K562 (cell line): ENCODE results near the gene NUBPL. TPM values are rescaled to one million over a fixed set of nuclear protein-coding genes. Genes with fewer than 3 reads are reported as not detected.

Experiments
- ATAC-seq: fragments of 200-7000 bp; cut with Tn5 transposase; 3 replicates; pipeline ENCODE4 v1.9.1; 2020; ENCODE audit warnings: moderate library complexity
- BruUV-seq: library from RNA; stranded (reverse); fragments of 400-500 nt; replicated peaks from 2 replicates; lab custom pipeline; 2021; lab: Mats Ljungman, UMichigan
- CTCF ChIA-PET: fragments of 300-600 bp; formaldehyde crosslinking; extraction: SDS; loops from one replicate; lab custom pipeline; 2021; ENCODE audit warnings: low intra/inter-chr PET ratio; lab: Yijun Ruan, JAX
- POLR2A ChIA-PET: fragments of 300-600, 350-650 bp; sonication (Branson Sonifier 250); formaldehyde crosslinking; extraction: SDS; loops from one replicate; lab custom pipeline; 2021; ENCODE audit warnings: antibody characterized with exemption, inconsistent platforms; lab: Yijun Ruan, JAX
- DNase-seq, 4 experiments: peaks; one replicate each; pipeline versions ENCODE4 v3.0.0 to v3.0.0-alpha.2; 2011 to 2018; ENCODE audit warnings: low spot score in 3 of 4, mixed read lengths in 3 of 4; ENCODE audit errors: extremely low read depth in 1 of 4
- FAIRE-seq: peaks from 2 replicates; lab custom pipeline; 2011; peaks lifted over from hg19 to GRCh38; lab: Jason Lieb, UNC
- H2AFZ ChIP-seq: 2 replicates; pipeline ENCODE4 v1.6.0; 2011; ENCODE audit warnings: low read depth, low read length, control low read depth, inconsistent platforms
- H3K27ac ChIP-seq: fragments of 200-600 bp; 3 replicates; pipeline ENCODE4 v1.8.0; 2011; ENCODE audit warnings: low read depth, mild to moderate bottlenecking, control low read depth, inconsistent platforms, low read length, moderate library complexity, mixed read lengths; ENCODE audit errors: extremely low read depth
- H3K27me3 ChIP-seq, 2 experiments: fragments of 300-600 bp in 1 of 2; 2 replicates in 1 of 2; 3 replicates in 1 of 2; pipeline versions ENCODE4 v1.6.0 to v1.8.0; 2011; ENCODE audit warnings: inconsistent platforms in 2 of 2, low read length in 2 of 2, mild to moderate bottlenecking in 1 of 2, mixed read lengths in 1 of 2, moderate library complexity in 1 of 2; ENCODE audit not compliant: control insufficient read depth in 2 of 2, insufficient read depth in 2 of 2
- H3K36me3 ChIP-seq: fragments of 300-600 bp; 3 replicates; pipeline ENCODE4 v1.8.0; 2011; ENCODE audit warnings: mild to moderate bottlenecking, low read length, inconsistent platforms; ENCODE audit not compliant: control insufficient read depth, insufficient read depth
- H3K4me1 ChIP-seq, 2 experiments: fragments of 200-600 bp in 1 of 2; replicated peaks in 1 of 2; 2 replicates in 1 of 2; 3 replicates in 1 of 2; pipeline versions ENCODE4 v1.5.1 to v1.8.0; 2011; ENCODE audit warnings: inconsistent platforms in 2 of 2, low read length in 2 of 2, mild to moderate bottlenecking in 1 of 2, mixed read lengths in 1 of 2, moderate library complexity in 1 of 2; ENCODE audit not compliant: control insufficient read depth in 2 of 2, insufficient read depth in 2 of 2
- H3K4me2 ChIP-seq: 2 replicates; pipeline ENCODE4 v1.6.1; 2011; ENCODE audit warnings: low read length, control low read depth, inconsistent platforms, mixed read lengths; ENCODE audit not compliant: insufficient read depth
- H3K4me3 ChIP-seq: fragments of 200-600 bp; sonication (generic), shearing (Covaris generic); 2 replicates; pipeline ENCODE4 v1.5.1; 2016; ENCODE audit warnings: control low read depth, inconsistent platforms
- H3K79me2 ChIP-seq: fragments of 200-600 bp; 3 replicates; pipeline ENCODE4 v1.8.0; 2011; ENCODE audit warnings: low read length, inconsistent platforms; ENCODE audit not compliant: control insufficient read depth, insufficient read depth
- H3K9ac ChIP-seq, 2 experiments: 2 replicates each; pipeline versions ENCODE4 v1.6.0 to v1.6.1; 2011; ENCODE audit warnings: low read depth in 2 of 2, low read length in 2 of 2, control low read depth in 1 of 2, inconsistent platforms in 1 of 2, mild to moderate bottlenecking in 1 of 2, mixed read lengths in 1 of 2; ENCODE audit not compliant: insufficient read depth in 1 of 2
- H3K9me1 ChIP-seq: one replicate; pipeline ENCODE4 v1.6.0; 2011; ENCODE audit warnings: inconsistent platforms, mild to moderate bottlenecking, low read length, moderate library complexity; ENCODE audit not compliant: control insufficient read depth, insufficient read depth
- H3K9me3 ChIP-seq: replicated peaks from 2 replicates; pipeline ENCODE4 v1.5.1; 2011; ENCODE audit warnings: low read depth, low read length, inconsistent platforms; ENCODE audit not compliant: control insufficient read depth, insufficient read depth
- H4K20me1 ChIP-seq: replicated peaks from 2 replicates; pipeline ENCODE4 v1.6.1; 2011; ENCODE audit warnings: low read length, inconsistent platforms, mixed read lengths; ENCODE audit not compliant: control insufficient read depth, insufficient read depth
- CBFB ChIP-seq: sonication (generic); formaldehyde crosslinking; IDR thresholded peaks from 2 replicates; pipeline ENCODE4 v1.4.0; 2020; ENCODE audit warnings: mild to moderate bottlenecking, missing genetic modification reagents
- ETV6 ChIP-seq, 3 experiments: fragments of 150-350 bp in 1 of 3; sonication (generic) in 1 of 3; formaldehyde crosslinking in 1 of 3; IDR thresholded peaks; 2 replicates each; pipeline versions ENCODE4 v1.6.1 to v1.8.0; 2014 to 2022; ENCODE audit warnings: borderline replicate concordance in 2 of 3, low read depth in 2 of 3, antibody characterized with exemption in 1 of 3, low read length in 1 of 3, mild to moderate bottlenecking in 1 of 3, missing genetic modification reagents in 1 of 3
- GATA2 ChIP-seq: sonication (generic); formaldehyde crosslinking; IDR thresholded peaks from 2 replicates; pipeline ENCODE4 v1.4.0; 2020; ENCODE audit warnings: mild to moderate bottlenecking, missing genetic modification reagents
- HCFC1 ChIP-seq: IDR thresholded peaks from 2 replicates; pipeline ENCODE4 v1.6.1; 2012; ENCODE audit warnings: low read depth, low read length, improper control_type of control experiment
- LEF1 ChIP-seq: fragments of 450-650 bp; IDR thresholded peaks from 2 replicates; pipeline ENCODE4 v1.6.1; 2016; ENCODE audit warnings: mild to moderate bottlenecking
- MCM5 ChIP-seq: fragments of 450-650 bp; IDR thresholded peaks from 2 replicates; pipeline ENCODE4 v1.6.1; 2016; ENCODE audit warnings: low read depth
- STAT5A ChIP-seq: IDR thresholded peaks from 2 replicates; pipeline ENCODE4 v1.6.1; 2012; ENCODE audit warnings: low read length, inconsistent platforms, borderline replicate concordance
- WGBS: fragments of 100-300 bp; shearing (Covaris generic); methylation state at CpG from one replicate; pipeline ENCODE4 v1.1.6; 2016; ENCODE audit warnings: low coverage, mixed read lengths; ENCODE audit not compliant: insufficient coverage; ENCODE audit errors: missing lambda C conversion rate; 5-methylcytosine and 5-hydroxymethylcytosine counted together
- in situ Hi-C: fragments of 300-500 bp; cut with MboI; formaldehyde crosslinking; loops from 4 replicates; pipeline ENCODE4 v1.15.0; 2018; ENCODE audit warnings: inconsistent platforms, mixed read lengths
- intact Hi-C: fragments of 100-400 bp; cut with micrococcal nuclease; formaldehyde crosslinking; loops from 2 replicates; pipeline ENCODE4 v1.14.2; 2022
- polyA plus RNA-seq, 8 experiments: library from polyadenylated mRNA; depleted of rRNA in 4 of 8; stranded (reverse) in 5 of 8; unstranded in 3 of 8; fragments of >200 nt; fragmentation: Nextera tagmentation in 2 of 8; fragmentation: Illumina TruSeq in 1 of 8; extraction: Ambion mirVana in 2 of 8; extraction: Trizol in 1 of 8; gene quantifications; 2 replicates each; pipeline versions ENCODE4 v1.2.1 to v1.2.3, GENCODE V29; 2011 to 2014; ENCODE audit warnings: inconsistent platforms in 1 of 8, missing spikeins in 1 of 8
- total RNA-seq, 7 experiments: library from RNA; depleted of rRNA in 6 of 7; stranded (reverse); fragments of >200 nt in 6 of 7; fragmentation: Illumina TruSeq in 2 of 7; extraction: Trizol in 2 of 7; gene quantifications; 2 replicates each; pipeline versions ENCODE4 v1.2.1 to v1.2.3, GENCODE V29; 2011 to 2021; ENCODE audit warnings: low replicate concordance in 1 of 7
- TF ChIP-seq, protein P1 (sequence below), 2 experiments: IDR thresholded peaks; 2 replicates each; pipeline ENCODE4 v1.6.1; 2011; ENCODE audit warnings: borderline replicate concordance in 1 of 2, control low read depth in 1 of 2, low read depth in 1 of 2, low read length in 1 of 2, mild to moderate bottlenecking in 1 of 2, mixed read lengths in 1 of 2, moderate library complexity in 1 of 2; ENCODE audit not compliant: insufficient read depth in 1 of 2, insufficient read length in 1 of 2, poor library complexity in 1 of 2, severe bottlenecking in 1 of 2; ENCODE audit errors: extremely low read depth in 1 of 2
- TF ChIP-seq, protein P2 (sequence below): sonication (generic); formaldehyde crosslinking; IDR thresholded peaks from 2 replicates; pipeline ENCODE4 v1.8.0; 2022; ENCODE audit warnings: mild to moderate bottlenecking, low read depth, missing genetic modification reagents
- TF ChIP-seq, protein P3 (sequence below), 2 experiments: fragments of 150-350 bp in 1 of 2; IDR thresholded peaks; 2 replicates each; pipeline ENCODE4 v1.6.1; 2012 to 2016; ENCODE audit warnings: low read depth in 2 of 2, low read length in 2 of 2, mild to moderate bottlenecking in 1 of 2, moderate library complexity in 1 of 2
- TF ChIP-seq, protein P4 (sequence below): fragments of 450-650 bp; IDR thresholded peaks from 2 replicates; pipeline ENCODE4 v1.6.1; 2018; ENCODE audit not compliant: partially characterized antibody

The NUBPL gene
- total and polyA plus RNA-seq, 9 of the 15 experiments (the other 6 are each of a cell fraction or from before 2014, with no cell fraction given) = 3.2 to 8.7 (median 6.1) TPM

DNA sequence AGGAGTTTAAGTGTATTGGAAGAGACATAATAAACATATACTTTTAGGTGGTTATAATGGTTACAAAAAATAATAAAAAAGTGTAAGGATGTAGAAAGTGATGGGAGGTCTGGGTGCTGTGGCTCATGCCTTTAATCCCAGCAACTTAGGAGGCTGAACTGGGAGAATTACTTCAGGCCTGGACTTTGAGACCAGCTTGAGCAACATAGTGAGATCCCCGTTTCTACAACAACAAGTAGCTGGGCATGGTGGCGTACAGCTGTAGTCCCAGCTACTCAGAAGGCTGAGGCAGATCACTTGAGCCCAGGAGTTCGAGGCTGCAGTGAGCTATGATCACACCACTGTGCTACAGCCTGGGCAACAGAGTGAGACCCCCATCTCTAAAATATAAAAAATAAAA is 19.0 kb downstream of the NUBPL start (continued):
- TF ChIP-seq MCM5 (no peak), GATA2 (CRISPR knock-in tag) (no peak), CBFB (no peak), ETV6 (IDR thresholded peaks at IDR 0.05; ENCODE audit: borderline replicate concordance in 1 of 2, low read depth in 2 of 2, low read length in 1 of 2) (no peak), ETV6 (CRISPR knock-in tag; IDR thresholded peaks at IDR 0.05; ENCODE audit: borderline replicate concordance) (no peak), LEF1 (no peak)
- TF ChIP-seq, protein P1, sequence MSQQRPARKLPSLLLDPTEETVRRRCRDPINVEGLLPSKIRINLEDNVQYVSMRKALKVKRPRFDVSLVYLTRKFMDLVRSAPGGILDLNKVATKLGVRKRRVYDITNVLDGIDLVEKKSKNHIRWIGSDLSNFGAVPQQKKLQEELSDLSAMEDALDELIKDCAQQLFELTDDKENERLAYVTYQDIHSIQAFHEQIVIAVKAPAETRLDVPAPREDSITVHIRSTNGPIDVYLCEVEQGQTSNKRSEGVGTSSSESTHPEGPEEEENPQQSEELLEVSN (IDR thresholded peaks at IDR 0.05; ENCODE audit: borderline replicate concordance in 1 of 2, extremely low read depth in 1 of 2, insufficient read depth in 1 of 2, insufficient read length in 1 of 2, low read depth in 1 of 2, low read length in 1 of 2, poor library complexity in 1 of 2, severe bottlenecking in 1 of 2) = no peak
- TF ChIP-seq, protein P2, sequence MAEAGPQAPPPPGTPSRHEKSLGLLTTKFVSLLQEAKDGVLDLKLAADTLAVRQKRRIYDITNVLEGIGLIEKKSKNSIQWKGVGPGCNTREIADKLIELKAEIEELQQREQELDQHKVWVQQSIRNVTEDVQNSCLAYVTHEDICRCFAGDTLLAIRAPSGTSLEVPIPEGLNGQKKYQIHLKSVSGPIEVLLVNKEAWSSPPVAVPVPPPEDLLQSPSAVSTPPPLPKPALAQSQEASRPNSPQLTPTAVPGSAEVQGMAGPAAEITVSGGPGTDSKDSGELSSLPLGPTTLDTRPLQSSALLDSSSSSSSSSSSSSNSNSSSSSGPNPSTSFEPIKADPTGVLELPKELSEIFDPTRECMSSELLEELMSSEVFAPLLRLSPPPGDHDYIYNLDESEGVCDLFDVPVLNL (CRISPR knock-in tag) = no peak

DNA sequence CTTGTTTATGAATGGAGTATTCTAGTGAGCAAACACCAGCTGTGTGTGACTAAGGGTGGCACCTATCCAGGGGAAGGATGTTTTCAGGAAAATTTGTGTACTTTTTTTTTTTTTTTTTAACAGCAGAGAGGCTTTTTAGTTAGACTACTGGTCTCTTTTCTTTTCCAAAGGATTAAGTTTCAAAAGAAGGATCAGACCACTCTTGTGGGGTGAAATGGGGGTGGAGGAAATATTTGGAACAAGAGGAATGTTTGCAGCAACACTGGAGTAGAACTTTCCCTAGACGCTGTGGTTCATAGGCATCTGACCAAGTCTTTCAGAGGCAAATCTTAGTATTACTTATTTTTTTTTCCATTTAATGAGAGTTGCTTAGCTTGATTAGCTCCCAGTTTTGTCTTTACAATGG is 21.1 kb downstream of the NUBPL start:
- H3K9ac ChIP-seq = no peak overlapping the region
- 100% methylated on average over 1 of the region's 1 CpG for WGBS
- intact Hi-C loops = no loop called here
- H4K20me1 ChIP-seq = no peaks in the 10 kb centered on the region
- no peak for FAIRE-seq
- no peaks in the 10 kb centered on the region for H3K4me1 ChIP-seq
- CTCF ChIA-PET = no interaction called here
- no peaks in the 10 kb centered on the region for H3K79me2 ChIP-seq
- ATAC-seq = no peak
- no peak overlapping the region for H3K27ac ChIP-seq
- no peaks in the 10 kb centered on the region for H3K27me3 ChIP-seq
- no peak overlapping the region for H2AFZ ChIP-seq
- no peak for DNase-seq
- no TSS peak for BruUV-seq
- no peak overlapping the region for H3K4me2 ChIP-seq
- no peaks in the 10 kb centered on the region for H3K9me3 ChIP-seq
- in situ Hi-C loops = no loop called here
- no peak overlapping the region for H3K4me3 ChIP-seq
- H3K36me3 ChIP-seq = no peaks in the 10 kb centered on the region
- POLR2A ChIA-PET = no interaction called here
- no peaks in the 10 kb centered on the region for H3K9me1 ChIP-seq
- TF ChIP-seq STAT5A (no peak), HCFC1 (no peak)
- TF ChIP-seq, protein P3, sequence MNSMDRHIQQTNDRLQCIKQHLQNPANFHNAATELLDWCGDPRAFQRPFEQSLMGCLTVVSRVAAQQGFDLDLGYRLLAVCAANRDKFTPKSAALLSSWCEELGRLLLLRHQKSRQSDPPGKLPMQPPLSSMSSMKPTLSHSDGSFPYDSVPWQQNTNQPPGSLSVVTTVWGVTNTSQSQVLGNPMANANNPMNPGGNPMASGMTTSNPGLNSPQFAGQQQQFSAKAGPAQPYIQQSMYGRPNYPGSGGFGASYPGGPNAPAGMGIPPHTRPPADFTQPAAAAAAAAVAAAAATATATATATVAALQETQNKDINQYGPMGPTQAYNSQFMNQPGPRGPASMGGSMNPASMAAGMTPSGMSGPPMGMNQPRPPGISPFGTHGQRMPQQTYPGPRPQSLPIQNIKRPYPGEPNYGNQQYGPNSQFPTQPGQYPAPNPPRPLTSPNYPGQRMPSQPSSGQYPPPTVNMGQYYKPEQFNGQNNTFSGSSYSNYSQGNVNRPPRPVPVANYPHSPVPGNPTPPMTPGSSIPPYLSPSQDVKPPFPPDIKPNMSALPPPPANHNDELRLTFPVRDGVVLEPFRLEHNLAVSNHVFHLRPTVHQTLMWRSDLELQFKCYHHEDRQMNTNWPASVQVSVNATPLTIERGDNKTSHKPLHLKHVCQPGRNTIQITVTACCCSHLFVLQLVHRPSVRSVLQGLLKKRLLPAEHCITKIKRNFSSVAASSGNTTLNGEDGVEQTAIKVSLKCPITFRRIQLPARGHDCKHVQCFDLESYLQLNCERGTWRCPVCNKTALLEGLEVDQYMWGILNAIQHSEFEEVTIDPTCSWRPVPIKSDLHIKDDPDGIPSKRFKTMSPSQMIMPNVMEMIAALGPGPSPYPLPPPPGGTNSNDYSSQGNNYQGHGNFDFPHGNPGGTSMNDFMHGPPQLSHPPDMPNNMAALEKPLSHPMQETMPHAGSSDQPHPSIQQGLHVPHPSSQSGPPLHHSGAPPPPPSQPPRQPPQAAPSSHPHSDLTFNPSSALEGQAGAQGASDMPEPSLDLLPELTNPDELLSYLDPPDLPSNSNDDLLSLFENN (IDR thresholded peaks at IDR 0.05; ENCODE audit: low read depth in 2 of 2, low read length in 2 of 2) = no peak
- TF ChIP-seq, protein P4, sequence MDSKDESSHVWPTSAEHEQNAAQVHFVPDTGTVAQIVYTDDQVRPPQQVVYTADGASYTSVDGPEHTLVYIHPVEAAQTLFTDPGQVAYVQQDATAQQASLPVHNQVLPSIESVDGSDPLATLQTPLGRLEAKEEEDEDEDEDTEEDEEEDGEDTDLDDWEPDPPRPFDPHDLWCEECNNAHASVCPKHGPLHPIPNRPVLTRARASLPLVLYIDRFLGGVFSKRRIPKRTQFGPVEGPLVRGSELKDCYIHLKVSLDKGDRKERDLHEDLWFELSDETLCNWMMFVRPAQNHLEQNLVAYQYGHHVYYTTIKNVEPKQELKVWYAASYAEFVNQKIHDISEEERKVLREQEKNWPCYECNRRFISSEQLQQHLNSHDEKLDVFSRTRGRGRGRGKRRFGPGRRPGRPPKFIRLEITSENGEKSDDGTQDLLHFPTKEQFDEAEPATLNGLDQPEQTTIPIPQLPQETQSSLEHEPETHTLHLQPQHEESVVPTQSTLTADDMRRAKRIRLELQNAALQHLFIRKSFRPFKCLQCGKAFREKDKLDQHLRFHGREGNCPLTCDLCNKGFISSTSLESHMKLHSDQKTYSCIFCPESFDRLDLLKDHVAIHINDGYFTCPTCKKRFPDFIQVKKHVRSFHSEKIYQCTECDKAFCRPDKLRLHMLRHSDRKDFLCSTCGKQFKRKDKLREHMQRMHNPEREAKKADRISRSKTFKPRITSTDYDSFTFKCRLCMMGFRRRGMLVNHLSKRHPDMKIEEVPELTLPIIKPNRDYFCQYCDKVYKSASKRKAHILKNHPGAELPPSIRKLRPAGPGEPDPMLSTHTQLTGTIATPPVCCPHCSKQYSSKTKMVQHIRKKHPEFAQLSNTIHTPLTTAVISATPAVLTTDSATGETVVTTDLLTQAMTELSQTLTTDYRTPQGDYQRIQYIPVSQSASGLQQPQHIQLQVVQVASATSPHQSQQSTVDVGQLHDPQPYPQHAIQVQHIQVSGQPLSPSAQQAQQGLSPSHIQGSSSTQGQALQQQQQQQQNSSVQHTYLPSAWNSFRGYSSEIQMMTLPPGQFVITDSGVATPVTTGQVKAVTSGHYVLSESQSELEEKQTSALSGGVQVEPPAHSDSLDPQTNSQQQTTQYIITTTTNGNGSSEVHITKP = peak; percentile 63
